GM12872 (cell line): ENCODE measurements around the gene DHX35.

Experiments used
- CTCF ChIP-seq: IDR thresholded peaks from 3 replicates; pipeline ENCODE4 v1.5.1; 2011; ENCODE audit warnings: low read depth, mild to moderate bottlenecking, low read length, moderate library complexity; ENCODE audit not compliant: insufficient read depth

Gene DHX35

GRCh38 chr20:39025883-39026282 is 63.7 kb downstream of the DHX35 start:
- no peak for TF ChIP-seq CTCF

GRCh38 chr20:39029364-39029763 is 67.2 kb downstream of the DHX35 start:
- no peak for TF ChIP-seq CTCF

GRCh38 chr20:39032997-39033396 is 70.9 kb downstream of the DHX35 start:
- no peak for TF ChIP-seq CTCF

GRCh38 chr20:39036011-39036410 is 73.9 kb downstream of the DHX35 start:
- TF ChIP-seq CTCF = no peak

GRCh38 chr20:39036851-39037250 is 74.7 kb downstream of the DHX35 start:
- no peak for TF ChIP-seq CTCF

- TF ChIP-seq CTCF = no peak
Observed at GRCh38 chr20:39038047-39038446, 75.9 kb downstream of the DHX35 start.

GRCh38 chr20:39038495-39038894 is 76.4 kb downstream of the DHX35 start:
- no peak for TF ChIP-seq CTCF

GRCh38 chr20:39039261-39039660 is 77.1 kb downstream of the DHX35 start:
- TF ChIP-seq CTCF = no peak
